GM18519 (cell line): ENCODE measurements around the gene SMIM41.

Source experiments
- ATAC-seq: cut with Tn5 transposase; IDR thresholded peaks from one replicate; pipeline ENCODE4 v1.9.1; 2021; ENCODE audit warnings: mild to moderate bottlenecking, moderate library complexity; ENCODE audit not compliant: unreplicated experiment, low FRiP score

SMIM41 gene

GRCh38 chr12:52144512-52145227 lies 65.2 kb downstream of the SMIM41 start:
- ATAC-seq, result no peak

DNA sequence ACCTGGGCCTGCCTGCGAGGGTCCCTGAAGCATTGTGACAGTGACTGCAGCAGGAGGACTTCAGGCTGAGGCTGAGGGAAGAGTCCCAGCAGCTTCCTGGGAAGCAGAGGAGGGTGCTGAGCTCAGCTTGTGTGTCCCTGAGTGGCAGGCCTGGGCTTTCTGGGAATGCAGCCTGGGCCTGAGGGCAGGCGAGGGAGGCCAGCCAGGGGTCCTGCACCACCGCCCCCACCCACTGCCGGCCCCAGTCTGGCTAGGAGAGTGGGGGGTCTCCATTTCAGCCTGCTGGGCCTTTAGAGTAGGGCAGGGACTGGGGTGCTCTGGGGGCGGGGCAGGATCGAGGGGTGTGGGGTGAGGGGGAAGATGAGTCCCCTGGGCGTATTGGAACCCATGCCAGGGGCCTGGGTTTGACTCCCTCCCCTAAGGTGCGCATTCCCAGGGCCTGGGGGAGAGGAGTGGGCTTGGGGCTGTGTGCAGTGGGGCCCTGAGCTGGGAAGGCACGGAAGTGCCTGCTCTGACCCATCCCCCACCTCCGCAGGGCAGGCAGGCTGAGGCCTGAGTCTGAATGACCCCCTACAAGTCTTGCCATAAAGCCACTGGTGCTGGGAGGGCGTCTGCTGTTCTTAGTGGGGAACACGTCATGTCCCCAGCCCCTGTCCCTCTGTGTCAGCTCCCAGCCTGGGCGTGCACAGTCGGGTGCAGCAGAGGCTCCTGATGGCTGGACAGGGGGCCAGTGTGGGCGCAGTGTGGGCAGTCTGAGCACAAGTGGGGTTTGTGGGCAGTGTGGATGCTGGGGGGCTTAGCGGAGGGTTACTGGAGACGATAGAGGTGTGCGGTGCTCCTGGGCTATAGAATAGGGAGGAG lies 66.0 kb downstream of the SMIM41 start:
- no peak for ATAC-seq

GRCh38 chr12:52146089-52146821 lies 66.8 kb downstream of the SMIM41 start:
- no peak for ATAC-seq

DNA sequence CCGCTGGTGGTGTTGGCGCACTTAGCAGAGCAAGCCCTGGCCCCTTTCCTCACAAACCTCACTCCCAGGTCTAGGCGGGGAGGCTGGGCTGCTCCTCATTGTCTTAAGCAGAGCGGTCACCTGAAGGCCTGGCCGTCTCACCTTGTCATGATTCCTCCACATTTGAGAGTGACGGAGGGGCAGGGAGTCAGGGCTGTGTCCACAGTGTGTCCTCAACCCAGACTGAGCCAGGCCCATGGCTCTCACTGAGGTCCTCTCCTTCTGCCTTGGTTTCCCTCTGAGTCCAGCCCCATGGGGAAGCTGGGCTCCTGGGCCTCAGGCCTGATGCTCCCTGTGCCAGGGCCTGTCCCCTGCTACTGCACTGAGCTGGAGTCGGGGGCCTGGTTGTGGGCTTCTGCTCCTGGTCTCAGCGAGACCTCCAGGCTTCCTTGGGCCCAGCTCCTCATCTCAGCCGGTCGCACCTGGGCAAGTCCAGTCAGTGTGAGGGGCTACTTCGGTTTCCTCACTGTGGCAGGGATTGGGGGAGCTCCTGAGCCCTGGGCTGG lies 67.4 kb downstream of the SMIM41 start:
- ATAC-seq, result no peak

GRCh38 chr12:52147367-52147963 lies 68.0 kb downstream of the SMIM41 start:
- no peak for ATAC-seq

GRCh38 chr12:52147964-52148463 lies 68.5 kb downstream of the SMIM41 start:
- ATAC-seq, result no peak

- ATAC-seq, result no peak
Observed at GRCh38 chr12:52148464-52149181, 69.1 kb downstream of the SMIM41 start.

DNA sequence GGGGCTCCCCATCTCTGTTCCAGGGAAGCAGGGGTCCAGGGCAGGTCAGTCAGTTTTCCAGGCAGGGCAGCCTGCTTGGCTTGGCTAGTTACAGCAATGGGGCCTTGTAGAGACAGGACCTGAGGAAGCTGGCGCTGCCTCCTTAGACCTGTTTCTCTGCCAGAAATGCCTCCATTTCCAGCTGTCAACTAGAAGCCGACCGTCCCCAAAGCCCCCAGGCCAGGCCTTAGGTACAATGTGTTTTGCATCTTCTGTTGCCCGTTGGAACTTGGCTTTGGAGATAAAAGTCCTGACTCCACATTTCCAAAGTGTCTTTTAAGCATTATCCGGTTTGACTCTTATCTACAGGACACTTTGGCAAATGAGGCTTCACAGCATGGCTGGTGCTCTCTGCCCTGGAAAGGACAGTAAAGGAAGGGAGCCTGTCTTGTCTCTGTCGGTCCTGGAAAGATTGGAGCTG lies 69.7 kb downstream of the SMIM41 start:
- no peak for ATAC-seq

- no peak for ATAC-seq
Observed at GRCh38 chr12:52149651-52150241, 70.2 kb downstream of the SMIM41 start.

DNA sequence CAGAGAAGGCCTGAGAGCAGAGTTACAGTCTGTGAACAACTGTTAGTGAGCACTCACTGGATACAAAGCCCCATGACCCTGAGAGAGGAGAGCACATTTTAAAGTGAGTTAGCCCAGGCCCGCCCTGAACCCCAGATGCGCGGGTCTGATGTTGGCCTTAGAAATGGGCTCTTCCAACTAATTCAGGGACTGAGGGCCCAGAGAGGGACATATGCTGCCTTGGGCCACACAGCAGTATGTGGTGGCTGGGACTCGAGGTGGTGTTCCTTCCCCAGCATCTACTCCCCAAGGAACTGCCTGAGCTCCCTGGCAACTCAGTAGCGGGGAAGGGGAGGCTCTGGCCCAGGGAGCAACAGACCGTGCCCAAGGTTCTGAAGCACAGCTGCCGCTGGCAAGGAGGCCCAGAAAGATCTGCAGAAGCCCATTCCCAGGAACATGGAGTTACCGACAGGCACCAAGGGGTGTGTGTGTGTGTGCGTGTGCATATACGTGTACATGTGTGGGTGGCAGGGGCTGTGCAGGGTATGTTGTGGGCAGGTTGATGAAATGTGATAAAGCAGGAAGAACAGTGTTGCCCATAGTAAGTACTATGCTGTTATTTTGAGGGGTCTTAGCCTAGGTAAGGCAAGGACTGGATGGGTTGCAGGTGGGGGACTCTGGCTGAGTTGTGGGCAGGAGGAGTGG lies 71.8 kb downstream of the SMIM41 start:
- ATAC-seq, result no peak

DNA sequence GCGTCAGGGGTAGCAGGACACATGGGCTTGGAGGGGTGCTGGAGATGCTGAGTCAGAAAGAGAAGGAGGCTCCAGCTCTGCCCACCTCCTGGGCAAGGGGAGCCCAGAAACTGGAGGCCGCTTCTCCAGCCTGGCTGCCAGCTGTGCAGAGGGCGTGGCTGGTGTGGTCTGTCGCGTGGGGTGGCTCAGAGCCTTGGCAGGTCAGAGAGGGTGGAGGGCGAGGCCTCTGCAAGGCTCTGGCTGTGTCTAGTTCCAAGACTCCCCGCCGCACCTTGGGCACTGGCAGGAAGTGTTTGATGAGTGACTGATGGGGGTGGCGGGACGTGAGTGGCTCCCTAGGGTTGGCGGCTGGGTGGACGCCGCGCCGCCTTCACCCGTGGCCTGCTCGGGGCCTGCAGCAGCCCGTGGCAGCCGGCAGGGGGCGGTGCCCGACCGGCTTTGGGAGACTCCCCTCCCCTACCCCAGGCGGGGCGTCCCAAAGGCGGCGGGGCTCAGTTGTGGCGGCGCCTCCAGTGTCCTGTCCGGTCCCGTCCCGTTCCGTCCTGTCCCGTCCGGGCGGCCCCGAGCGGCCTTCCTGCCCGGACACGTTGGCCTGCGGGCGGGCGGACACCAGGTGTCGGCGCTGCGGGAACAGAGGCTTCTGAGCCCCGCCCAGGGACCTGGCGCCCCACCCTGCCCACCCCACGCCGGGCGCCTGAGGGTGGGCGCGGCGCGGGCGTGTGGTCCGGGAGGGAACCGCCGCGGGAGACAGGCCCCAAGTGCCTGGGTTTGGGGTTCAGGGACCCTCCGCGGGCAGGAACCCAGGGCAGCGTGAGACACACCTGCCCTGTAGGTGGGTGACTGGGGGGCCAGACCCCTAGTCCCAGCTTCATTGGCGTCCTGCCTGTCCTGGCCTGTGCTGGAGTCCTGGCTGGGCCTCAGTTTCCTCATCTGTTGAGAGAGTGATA lies 72.6 kb downstream of the SMIM41 start:
- no peak for ATAC-seq

GRCh38 chr12:52152905-52153317 lies 73.4 kb downstream of the SMIM41 start:
- ATAC-seq, result no peak

GRCh38 chr12:52155048-52155868 lies 75.8 kb downstream of the SMIM41 start:
- no peak for ATAC-seq

DNA sequence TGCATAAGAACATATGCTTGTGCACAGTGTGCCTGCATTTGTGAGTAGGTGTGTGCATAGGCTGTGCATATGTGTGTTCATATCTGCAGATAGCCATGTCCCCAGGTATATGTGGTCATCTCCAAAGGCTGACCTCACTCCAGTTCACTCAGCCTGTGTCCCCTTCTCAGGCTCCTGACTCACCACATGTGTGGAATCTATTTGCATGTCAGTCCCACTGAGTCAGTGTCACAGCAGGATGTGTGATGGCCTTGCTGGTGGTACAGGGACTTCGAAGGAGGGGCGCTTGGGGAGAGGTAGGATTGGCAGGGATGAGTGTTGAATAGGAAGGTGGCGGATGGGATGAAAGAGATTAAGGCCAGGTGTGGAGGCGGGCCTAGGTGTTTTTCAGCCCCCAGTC lies 76.8 kb downstream of the SMIM41 start:
- ATAC-seq, result no peak

- no peak for ATAC-seq
Observed at GRCh38 chr12:52156757-52157565, 77.5 kb downstream of the SMIM41 start.
